CD4-positive, alpha-beta memory T cell (primary cell): ENCODE results near the gene DDX39B. TPM values are rescaled to one million over a fixed set of nuclear protein-coding genes. Genes with fewer than 3 reads are reported as not detected.
A peak's percentile ranks its signal among the peaks of the same experiment; 100 is the strongest.

Experiments used
- CTCF ChIA-PET: fragments of 350-600 bp; sonication (Branson Sonifier 250); formaldehyde crosslinking; loops from one replicate; lab custom pipeline; 2021; ENCODE audit warnings: inconsistent platforms; ENCODE audit not compliant: partially characterized antibody; lab: Charles Lee
- POLR2A ChIA-PET: fragments of 350-600 bp; sonication (Branson Sonifier 250); formaldehyde crosslinking; loops from one replicate; lab custom pipeline; 2021; ENCODE audit not compliant: partially characterized antibody; lab: Charles Lee
- DNase-seq, 5 donors: peaks; one replicate each; pipeline versions ENCODE4 v3.0.0 to v3.0.0-alpha.2; 2020 to 2022; ENCODE audit warnings: mixed read lengths in 1 of 5
- H3K27ac ChIP-seq: one replicate; pipeline ENCODE4 v1.7.0; 2013; ENCODE audit warnings: low read depth, low read length
- H3K27me3 ChIP-seq: 2 replicates; pipeline ENCODE4 v1.7.0; 2013; ENCODE audit warnings: mild to moderate bottlenecking, low read length, moderate library complexity; ENCODE audit not compliant: insufficient read depth
- H3K36me3 ChIP-seq: 2 replicates; pipeline ENCODE4 v1.7.0; 2013; ENCODE audit warnings: mild to moderate bottlenecking, low read length, moderate library complexity; ENCODE audit not compliant: insufficient read depth
- H3K4me1 ChIP-seq: 2 replicates; pipeline ENCODE4 v1.7.0; 2013; ENCODE audit warnings: mild to moderate bottlenecking, low read length, moderate library complexity; ENCODE audit not compliant: insufficient read depth
- H3K4me3 ChIP-seq, 2 donors: one replicate each; pipeline ENCODE4 v1.7.0; 2013; ENCODE audit warnings: low read length in 2 of 2, mild to moderate bottlenecking in 1 of 2
- H3K9me3 ChIP-seq, 2 donors: one replicate each; pipeline ENCODE4 v1.7.0; 2013; ENCODE audit warnings: low read length in 2 of 2, control low read depth in 1 of 2; ENCODE audit not compliant: control insufficient read depth in 1 of 2
- H3K27ac Mint-ChIP-seq, 7 donors: one replicate each; pipeline ENCODE4 v1.8.0; 2020 to 2021; ENCODE audit warnings: mixed read lengths in 7 of 7, mild to moderate bottlenecking in 6 of 7, inconsistent platforms in 3 of 7, moderate library complexity in 3 of 7
- H3K27me3 Mint-ChIP-seq, 2 donors: one replicate each; pipeline ENCODE4 v1.8.0; 2020 to 2021; ENCODE audit warnings: mixed read lengths in 2 of 2
- H3K36me3 Mint-ChIP-seq, 2 donors: one replicate each; pipeline ENCODE4 v1.8.0; 2020 to 2021; ENCODE audit warnings: mixed read lengths in 2 of 2, inconsistent platforms in 1 of 2, mild to moderate bottlenecking in 1 of 2
- H3K4me1 Mint-ChIP-seq, 4 donors: one replicate each; pipeline ENCODE4 v1.8.0; 2020 to 2021; ENCODE audit warnings: mixed read lengths in 4 of 4, mild to moderate bottlenecking in 1 of 4
- H3K4me3 Mint-ChIP-seq, 8 donors: one replicate each; pipeline ENCODE4 v1.8.0; 2020 to 2021; ENCODE audit warnings: mixed read lengths in 8 of 8, mild to moderate bottlenecking in 7 of 8, moderate library complexity in 6 of 8, inconsistent platforms in 3 of 8
- H3K9me3 Mint-ChIP-seq, 8 donors: one replicate each; pipeline ENCODE4 v1.8.0; 2020 to 2021; ENCODE audit warnings: mixed read lengths in 8 of 8, mild to moderate bottlenecking in 5 of 8, inconsistent platforms in 3 of 8, moderate library complexity in 1 of 8
- intact Hi-C: fragments of 100-400 bp; cut with micrococcal nuclease; formaldehyde crosslinking; loops from one replicate; pipeline ENCODE4 v1.15.1; 2023
- polyA plus RNA-seq, 2 donors: library from polyadenylated mRNA; unstranded; fragments of 300-500 nt; fragmentation: Illumina TruSeq; gene quantifications; one replicate each; pipeline ENCODE4 v1.2.3, GENCODE V29; 2021
- total RNA-seq, 2 experiments: library from RNA; stranded (reverse); gene quantifications; one replicate each; pipeline ENCODE4 v1.2.3, GENCODE V29; 2021

DDX39B gene
- total and polyA plus RNA-seq, 4 experiments from 2014 or later: 65.6 to 737 (median 412) TPM

GRCh38 chr6:31538805-31539400, 2.9 kb downstream of the DDX39B start:
- intact Hi-C loops: no loop called here
- H3K27ac Mint-ChIP-seq: peak overlapping the region; percentile 72 to 100 (median 94)
- peak in 1 of 5 donors; percentile 54 for DNase-seq
- ChIA-PET POLR2A (interaction anchor here (0.7 to 52.5 kb wide), 6 partner anchors 8 to 77 kb away, joined by 3 to 3597 read pairs (median 28); partner anchors contain the start of genes LST1, LTA, LTB and MCCD1), CTCF (interaction anchor here (1.0 to 35.1 kb wide), 4 partner anchors 10 to 60 kb away, joined by 4 to 1152 read pairs (median 6); partner anchors contain the start of gene NCR3)
- peaks cover 0 to 4% (median 0%) of the 10 kb centered on the region in 8 donors for H3K9me3 Mint-ChIP-seq
- H3K27me3 Mint-ChIP-seq: no peaks in the 10 kb centered on the region
- Histone ChIP-seq H3K27ac (peak overlapping the region; percentile 94), H3K9me3 (no peaks in the 10 kb centered on the region), H3K4me3 (no peak overlapping the region), H3K36me3 (peaks cover 55% of the 10 kb centered on the region), H3K27me3 (no peaks in the 10 kb centered on the region), H3K4me1 (peaks cover 39% of the 10 kb centered on the region)
- peaks cover 39 to 72% (median 56%) of the 10 kb centered on the region in 4 donors for H3K4me1 Mint-ChIP-seq
- peaks cover 61 to 74% of the 10 kb centered on the region in 2 donors for H3K36me3 Mint-ChIP-seq
- peak overlapping the region; percentile 46 to 99 (median 98) for H3K4me3 Mint-ChIP-seq

- ChIA-PET CTCF (no interaction called here), POLR2A (interaction anchor here (1.0 kb wide), 1 partner anchor 12 kb away, joined by 3 read pairs; the partner anchor contains the start of gene NFKBIL1)
- Histone ChIP-seq H3K36me3 (peaks cover 84% of the 10 kb centered on the region), H3K9me3 (no peaks in the 10 kb centered on the region), H3K4me1 (peaks cover 30% of the 10 kb centered on the region), H3K27me3 (no peaks in the 10 kb centered on the region), H3K27ac (no peak overlapping the region), H3K4me3 (no peak overlapping the region)
- Mint-ChIP-seq H3K9me3 (peaks cover 0 to 2% (median 0%) of the 10 kb centered on the region in 8 donors), H3K27ac (peak overlapping the region in 6 of 7 donors; percentile 24 to 83 (median 54)), H3K4me3 (no peak overlapping the region), H3K36me3 (peaks cover 80 to 86% of the 10 kb centered on the region in 2 donors), H3K4me1 (peaks cover 34 to 63% (median 41%) of the 10 kb centered on the region in 4 donors), H3K27me3 (no peaks in the 10 kb centered on the region)
- no peak for DNase-seq
- intact Hi-C loops: no loop called here
These were observed 6.1 kb downstream of the DDX39B start for GRCh38 chr6:31535538-31536324.

- H3K9me3 Mint-ChIP-seq: no peaks in the 10 kb centered on the region
These were observed 7.2 kb downstream of the DDX39B start for GRCh38 chr6:31534521-31535040.

GRCh38 chr6:31534011-31534410, 7.8 kb downstream of the DDX39B start:
- no peak overlapping the region for H3K27ac ChIP-seq
- peak overlapping the region in 2 of 7 donors; percentile 51 to 59 for H3K27ac Mint-ChIP-seq
- peaks cover 72 to 81% of the 10 kb centered on the region in 2 donors for H3K36me3 Mint-ChIP-seq
- no peaks in the 10 kb centered on the region for H3K27me3 Mint-ChIP-seq
- no peaks in the 10 kb centered on the region for H3K9me3 Mint-ChIP-seq
- H3K36me3 ChIP-seq: peaks cover 82% of the 10 kb centered on the region
- H3K4me1 Mint-ChIP-seq: peaks cover 20 to 46% (median 27%) of the 10 kb centered on the region in 4 donors
- H3K4me3 Mint-ChIP-seq: no peak overlapping the region
- H3K4me3 ChIP-seq: no peak overlapping the region
- CTCF ChIA-PET: interaction anchor here (0.7 kb wide), 1 partner anchor 61 kb away, joined by 5 read pairs; no protein-coding TSS in a partner anchor
- intact Hi-C loops: no loop called here
- no peak for DNase-seq
- peaks cover 12% of the 10 kb centered on the region for H3K4me1 ChIP-seq
- no peaks in the 10 kb centered on the region for H3K9me3 ChIP-seq
- no peaks in the 10 kb centered on the region for H3K27me3 ChIP-seq
- POLR2A ChIA-PET: interaction anchor here (1.6 kb wide), 1 partner anchor 43 kb away, joined by 3 read pairs; no protein-coding TSS in a partner anchor

More at GRCh38 chr6:31534521-31535040, 7.2 kb downstream of the DDX39B start:
- POLR2A ChIA-PET: interaction anchor here (1.0 to 1.6 kb wide), 2 partner anchors 39 to 42 kb away, joined by 3 read pairs; no protein-coding TSS in a partner anchor
- Mint-ChIP-seq H3K27ac (peak overlapping the region in 3 of 7 donors; percentile 29 to 83 (median 29)), H3K4me1 (peaks cover 26 to 52% (median 33%) of the 10 kb centered on the region in 4 donors), H3K4me3 (no peak overlapping the region), H3K36me3 (peaks cover 78 to 86% of the 10 kb centered on the region in 2 donors), H3K27me3 (no peaks in the 10 kb centered on the region)
- H3K36me3 ChIP-seq: peaks cover 86% of the 10 kb centered on the region
- CTCF ChIA-PET: interaction anchor here (0.7 kb wide), 1 partner anchor 60 kb away, joined by 5 read pairs; no protein-coding TSS in a partner anchor
- H3K4me1 ChIP-seq: peaks cover 18% of the 10 kb centered on the region
- intact Hi-C loops: no loop called here
- no peak overlapping the region for H3K4me3 ChIP-seq
- H3K27ac ChIP-seq: no peak overlapping the region
- H3K27me3 ChIP-seq: no peaks in the 10 kb centered on the region
- no peak for DNase-seq
- no peaks in the 10 kb centered on the region for H3K9me3 ChIP-seq

- Histone ChIP-seq H3K36me3 (peaks cover 76% of the 10 kb centered on the region), H3K27ac (no peak overlapping the region), H3K9me3 (no peaks in the 10 kb centered on the region), H3K4me1 (peaks cover 7% of the 10 kb centered on the region), H3K27me3 (no peaks in the 10 kb centered on the region), H3K4me3 (no peak overlapping the region)
- Mint-ChIP-seq H3K27me3 (no peaks in the 10 kb centered on the region), H3K9me3 (no peaks in the 10 kb centered on the region), H3K36me3 (peaks cover 66 to 77% of the 10 kb centered on the region in 2 donors), H3K27ac (peak overlapping the region in 4 of 7 donors; percentile 17 to 68 (median 62)), H3K4me1 (peaks cover 15 to 41% (median 21%) of the 10 kb centered on the region in 4 donors), H3K4me3 (no peak overlapping the region)
- ChIA-PET POLR2A (interaction anchor here (1.6 kb wide), 1 partner anchor 43 kb away, joined by 3 read pairs; no protein-coding TSS in a partner anchor), CTCF (no interaction called here)
- intact Hi-C loops: no loop called here
- DNase-seq: no peak
These were observed 8.4 kb downstream of the DDX39B start for GRCh38 chr6:31533455-31533841.

GRCh38 chr6:31532644-31533454, 9.0 kb downstream of the DDX39B start:
- ChIA-PET POLR2A (interaction anchor here (1.6 to 2.1 kb wide), 2 partner anchors 9 to 44 kb away, joined by 3 to 12 read pairs; partner anchors contain the start of gene DDX39B), CTCF (no interaction called here)
- Histone ChIP-seq H3K27ac (no peak overlapping the region), H3K9me3 (no peaks in the 10 kb centered on the region), H3K4me1 (peaks cover 3% of the 10 kb centered on the region), H3K36me3 (peaks cover 71% of the 10 kb centered on the region), H3K4me3 (no peak overlapping the region), H3K27me3 (no peaks in the 10 kb centered on the region)
- H3K9me3 Mint-ChIP-seq: no peaks in the 10 kb centered on the region
- H3K4me3 Mint-ChIP-seq: no peak overlapping the region
- H3K4me1 Mint-ChIP-seq: peaks cover 12 to 37% (median 19%) of the 10 kb centered on the region in 4 donors
- H3K27me3 Mint-ChIP-seq: no peaks in the 10 kb centered on the region
- DNase-seq: no peak
- H3K36me3 Mint-ChIP-seq: peaks cover 63 to 76% of the 10 kb centered on the region in 2 donors
- intact Hi-C loops: no loop called here
- peak overlapping the region in 5 of 7 donors; percentile 22 to 75 (median 57) for H3K27ac Mint-ChIP-seq
